ENCODE measurements around the gene NTRK3.

Gene NTRK3

DNA sequence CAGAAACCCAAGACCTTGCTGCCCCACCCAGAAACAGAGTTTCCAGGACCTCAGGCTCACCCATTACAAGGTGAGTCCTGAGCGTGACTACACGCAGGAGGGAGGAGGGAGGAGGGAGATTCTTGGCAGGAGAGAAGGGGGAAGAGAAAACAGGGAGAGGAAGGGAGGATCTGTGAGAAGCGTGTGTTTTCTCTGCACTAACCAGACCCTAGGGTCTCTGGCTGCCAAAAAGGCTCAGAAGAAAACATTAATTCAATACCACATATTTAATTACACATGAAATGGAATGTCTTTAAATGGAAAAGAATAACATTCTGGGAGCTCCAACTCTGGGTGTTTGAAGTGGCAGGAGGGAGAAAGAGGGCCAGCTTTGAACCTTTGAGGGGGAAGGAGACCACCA, 309.0 kb downstream of the NTRK3 start:
- H3K4me3 ChIP-seq (ENCODE audit: low read length) = no peak overlapping the region
- H3K36me3 ChIP-seq (ENCODE audit: control insufficient read depth, insufficient read depth, low read length) = no peaks in the 10 kb centered on the region
- no peaks in the 10 kb centered on the region for H3K27me3 ChIP-seq (ENCODE audit: control insufficient read depth, insufficient read depth, low read length)
- no peak overlapping the region for H3K9ac ChIP-seq (ENCODE audit: low read length)
- H3K9me3 ChIP-seq (ENCODE audit: control insufficient read depth, low read length) = no peaks in the 10 kb centered on the region
- no peaks in the 10 kb centered on the region for H3K4me1 ChIP-seq (ENCODE audit: control insufficient read depth, insufficient read depth, low read length)

GRCh38 chr15:87945246-87945645, 311.3 kb downstream of the NTRK3 start:
- Histone ChIP-seq H3K36me3 (ENCODE audit: control insufficient read depth, insufficient read depth, low read length) (no peaks in the 10 kb centered on the region), H3K9me3 (ENCODE audit: control insufficient read depth, low read length) (no peaks in the 10 kb centered on the region), H3K27me3 (ENCODE audit: control insufficient read depth, insufficient read depth, low read length) (no peaks in the 10 kb centered on the region), H3K4me3 (ENCODE audit: low read length) (no peak overlapping the region), H3K9ac (ENCODE audit: low read length) (no peak overlapping the region), H3K4me1 (ENCODE audit: control insufficient read depth, insufficient read depth, low read length) (no peaks in the 10 kb centered on the region)

GRCh38 chr15:87944691-87945090, 311.8 kb downstream of the NTRK3 start:
- Histone ChIP-seq H3K4me3 (ENCODE audit: low read length) (no peak overlapping the region), H3K36me3 (ENCODE audit: control insufficient read depth, insufficient read depth, low read length) (no peaks in the 10 kb centered on the region), H3K27me3 (ENCODE audit: control insufficient read depth, insufficient read depth, low read length) (no peaks in the 10 kb centered on the region), H3K4me1 (ENCODE audit: control insufficient read depth, insufficient read depth, low read length) (no peaks in the 10 kb centered on the region), H3K9ac (ENCODE audit: low read length) (no peak overlapping the region), H3K9me3 (ENCODE audit: control insufficient read depth, low read length) (no peaks in the 10 kb centered on the region)

DNA sequence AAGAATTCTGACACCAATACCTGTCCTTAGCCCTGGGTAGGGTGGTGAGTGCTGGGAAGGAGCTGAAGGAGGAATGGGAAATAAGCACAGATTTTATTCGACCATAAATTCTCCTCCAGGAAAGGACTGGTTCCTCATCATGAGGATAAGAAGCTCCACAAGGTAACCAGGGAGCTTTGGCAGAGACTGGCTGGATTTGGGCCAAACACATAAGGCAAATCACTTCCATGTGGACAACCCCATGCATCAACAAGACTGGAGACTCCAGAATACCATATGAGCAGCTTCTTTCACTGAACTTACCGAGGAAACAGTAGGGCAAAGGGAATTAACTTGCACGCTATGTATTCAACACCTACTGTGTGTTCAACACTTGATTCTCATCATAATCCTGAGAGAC, 312.5 kb downstream of the NTRK3 start:
- H3K4me1 ChIP-seq (ENCODE audit: control insufficient read depth, insufficient read depth, low read length) = no peaks in the 10 kb centered on the region
- H3K9me3 ChIP-seq (ENCODE audit: control insufficient read depth, low read length) = no peaks in the 10 kb centered on the region
- no peak overlapping the region for H3K4me3 ChIP-seq (ENCODE audit: low read length)
- H3K9ac ChIP-seq (ENCODE audit: low read length) = no peak overlapping the region
- no peaks in the 10 kb centered on the region for H3K27me3 ChIP-seq (ENCODE audit: control insufficient read depth, insufficient read depth, low read length)
- no peaks in the 10 kb centered on the region for H3K36me3 ChIP-seq (ENCODE audit: control insufficient read depth, insufficient read depth, low read length)

- Histone ChIP-seq H3K36me3 (ENCODE audit: control insufficient read depth, insufficient read depth, low read length) (no peaks in the 10 kb centered on the region), H3K27me3 (ENCODE audit: control insufficient read depth, insufficient read depth, low read length) (no peaks in the 10 kb centered on the region), H3K9me3 (ENCODE audit: control insufficient read depth, low read length) (no peaks in the 10 kb centered on the region), H3K9ac (ENCODE audit: low read length) (no peak overlapping the region), H3K4me3 (ENCODE audit: low read length) (no peak overlapping the region), H3K4me1 (ENCODE audit: control insufficient read depth, insufficient read depth, low read length) (no peaks in the 10 kb centered on the region)
These were observed 312.9 kb downstream of the NTRK3 start for GRCh38 chr15:87943626-87944025.

DNA sequence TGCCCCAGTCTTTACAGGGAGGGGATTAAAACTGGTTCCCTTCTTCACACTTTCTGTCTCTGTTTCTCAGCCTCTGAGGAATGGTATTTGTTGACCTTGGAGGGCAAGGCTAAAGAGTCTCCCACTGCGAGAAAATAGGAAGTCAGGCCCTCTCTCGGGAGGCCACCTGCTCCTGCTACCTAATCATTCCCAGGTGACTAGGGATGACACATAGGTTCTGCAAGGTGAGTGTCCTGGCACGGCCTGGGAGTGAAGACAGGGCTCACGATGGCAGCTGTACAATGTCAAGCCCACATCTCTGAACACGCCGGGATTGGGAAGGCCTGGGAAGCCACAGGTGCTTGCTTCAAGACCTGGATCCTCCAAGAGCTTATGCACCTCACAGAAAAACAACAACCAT, 314.2 kb downstream of the NTRK3 start:
- H3K9me3 ChIP-seq (ENCODE audit: control insufficient read depth, low read length) = no peaks in the 10 kb centered on the region
- no peak overlapping the region for H3K4me3 ChIP-seq (ENCODE audit: low read length)
- H3K9ac ChIP-seq (ENCODE audit: low read length) = no peak overlapping the region
- H3K4me1 ChIP-seq (ENCODE audit: control insufficient read depth, insufficient read depth, low read length) = no peaks in the 10 kb centered on the region
- H3K27me3 ChIP-seq (ENCODE audit: control insufficient read depth, insufficient read depth, low read length) = no peaks in the 10 kb centered on the region
- no peaks in the 10 kb centered on the region for H3K36me3 ChIP-seq (ENCODE audit: control insufficient read depth, insufficient read depth, low read length)

GRCh38 chr15:87941606-87942005, 314.9 kb downstream of the NTRK3 start:
- no peaks in the 10 kb centered on the region for H3K9me3 ChIP-seq (ENCODE audit: control insufficient read depth, low read length)
- H3K36me3 ChIP-seq (ENCODE audit: control insufficient read depth, insufficient read depth, low read length) = no peaks in the 10 kb centered on the region
- no peak overlapping the region for H3K9ac ChIP-seq (ENCODE audit: low read length)
- H3K27me3 ChIP-seq (ENCODE audit: control insufficient read depth, insufficient read depth, low read length) = no peaks in the 10 kb centered on the region
- no peaks in the 10 kb centered on the region for H3K4me1 ChIP-seq (ENCODE audit: control insufficient read depth, insufficient read depth, low read length)
- H3K4me3 ChIP-seq (ENCODE audit: low read length) = no peak overlapping the region

GRCh38 chr15:87940768-87941167, 315.8 kb downstream of the NTRK3 start:
- no peaks in the 10 kb centered on the region for H3K4me1 ChIP-seq (ENCODE audit: control insufficient read depth, insufficient read depth, low read length)
- H3K4me3 ChIP-seq (ENCODE audit: low read length) = no peak overlapping the region
- no peaks in the 10 kb centered on the region for H3K27me3 ChIP-seq (ENCODE audit: control insufficient read depth, insufficient read depth, low read length)
- no peak overlapping the region for H3K9ac ChIP-seq (ENCODE audit: low read length)
- no peaks in the 10 kb centered on the region for H3K9me3 ChIP-seq (ENCODE audit: control insufficient read depth, low read length)
- no peaks in the 10 kb centered on the region for H3K36me3 ChIP-seq (ENCODE audit: control insufficient read depth, insufficient read depth, low read length)

DNA sequence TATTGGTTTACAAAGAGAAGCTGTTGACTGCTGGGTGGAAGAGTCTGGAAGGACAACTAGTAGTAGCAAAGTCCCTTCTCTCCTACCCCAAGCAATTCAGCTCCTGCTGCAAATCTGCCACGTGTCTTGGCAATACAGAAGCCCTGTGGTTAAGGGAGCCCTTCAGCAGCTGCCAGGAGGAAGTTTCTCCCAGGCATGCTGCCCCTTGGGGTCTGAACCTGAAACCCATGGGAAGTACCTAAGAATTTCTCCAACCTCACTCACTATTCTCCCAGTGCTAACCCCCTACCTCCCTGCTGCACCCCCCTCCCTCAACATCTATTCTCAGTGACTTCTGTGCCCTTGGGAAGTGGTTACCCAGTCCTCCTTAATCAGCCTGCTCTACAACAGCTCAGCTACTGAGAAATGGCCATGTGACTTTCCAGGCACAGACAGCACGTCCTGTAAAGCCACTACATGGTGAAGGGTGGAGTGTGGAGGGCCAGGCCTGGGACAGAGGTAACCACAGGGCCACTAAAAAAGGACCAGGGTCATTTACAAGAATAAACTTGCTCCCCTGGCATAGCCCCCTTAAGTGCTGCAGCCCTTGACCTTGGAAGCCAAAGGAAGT, 316.6 kb downstream of the NTRK3 start:
- H3K9ac ChIP-seq (ENCODE audit: low read length) = no peak overlapping the region
- no peak overlapping the region for H3K4me3 ChIP-seq (ENCODE audit: low read length)
- H3K9me3 ChIP-seq (ENCODE audit: control insufficient read depth, low read length) = no peaks in the 10 kb centered on the region
- no peaks in the 10 kb centered on the region for H3K36me3 ChIP-seq (ENCODE audit: control insufficient read depth, insufficient read depth, low read length)
- no peaks in the 10 kb centered on the region for H3K4me1 ChIP-seq (ENCODE audit: control insufficient read depth, insufficient read depth, low read length)
- no peaks in the 10 kb centered on the region for H3K27me3 ChIP-seq (ENCODE audit: control insufficient read depth, insufficient read depth, low read length)

GRCh38 chr15:87938031-87938430, 318.5 kb downstream of the NTRK3 start:
- no peaks in the 10 kb centered on the region for H3K4me1 ChIP-seq (ENCODE audit: control insufficient read depth, insufficient read depth, low read length)
- no peak overlapping the region for H3K4me3 ChIP-seq (ENCODE audit: low read length)
- H3K27me3 ChIP-seq (ENCODE audit: control insufficient read depth, insufficient read depth, low read length) = no peaks in the 10 kb centered on the region
- H3K9me3 ChIP-seq (ENCODE audit: control insufficient read depth, low read length) = no peaks in the 10 kb centered on the region
- H3K9ac ChIP-seq (ENCODE audit: low read length) = no peak overlapping the region
- H3K36me3 ChIP-seq (ENCODE audit: control insufficient read depth, insufficient read depth, low read length) = no peaks in the 10 kb centered on the region

GRCh38 chr15:87935583-87935982, 321.0 kb downstream of the NTRK3 start:
- Histone ChIP-seq H3K4me1 (ENCODE audit: control insufficient read depth, insufficient read depth, low read length) (no peaks in the 10 kb centered on the region), H3K36me3 (ENCODE audit: control insufficient read depth, insufficient read depth, low read length) (no peaks in the 10 kb centered on the region), H3K9me3 (ENCODE audit: control insufficient read depth, low read length) (no peaks in the 10 kb centered on the region), H3K9ac (ENCODE audit: low read length) (no peak overlapping the region), H3K27me3 (ENCODE audit: control insufficient read depth, insufficient read depth, low read length) (no peaks in the 10 kb centered on the region), H3K4me3 (ENCODE audit: low read length) (no peak overlapping the region)

DNA sequence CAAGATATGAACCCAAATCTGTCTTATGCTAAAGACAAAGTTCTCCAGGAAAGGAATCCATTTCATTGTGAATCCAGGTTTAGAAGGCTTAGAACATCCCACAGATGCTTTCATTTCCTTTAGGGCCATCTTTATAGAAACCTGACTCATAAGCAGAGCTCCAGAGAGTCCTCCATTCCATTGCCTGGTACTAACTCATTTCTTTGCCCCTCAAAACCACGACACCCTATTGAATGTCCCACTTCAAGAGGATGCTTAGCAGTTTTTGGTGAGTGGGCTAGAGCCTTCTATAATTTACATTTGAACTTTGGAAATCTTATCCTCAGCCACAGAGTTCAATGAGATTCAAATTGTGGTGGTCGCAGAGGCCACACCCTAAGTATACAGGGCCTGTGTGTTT, 325.0 kb downstream of the NTRK3 start:
- H3K4me1 ChIP-seq (ENCODE audit: control insufficient read depth, insufficient read depth, low read length) = no peaks in the 10 kb centered on the region
- no peak overlapping the region for H3K9ac ChIP-seq (ENCODE audit: low read length)
- H3K9me3 ChIP-seq (ENCODE audit: control insufficient read depth, low read length) = no peaks in the 10 kb centered on the region
- no peaks in the 10 kb centered on the region for H3K27me3 ChIP-seq (ENCODE audit: control insufficient read depth, insufficient read depth, low read length)
- no peaks in the 10 kb centered on the region for H3K36me3 ChIP-seq (ENCODE audit: control insufficient read depth, insufficient read depth, low read length)
- H3K4me3 ChIP-seq (ENCODE audit: low read length) = no peak overlapping the region

DNA sequence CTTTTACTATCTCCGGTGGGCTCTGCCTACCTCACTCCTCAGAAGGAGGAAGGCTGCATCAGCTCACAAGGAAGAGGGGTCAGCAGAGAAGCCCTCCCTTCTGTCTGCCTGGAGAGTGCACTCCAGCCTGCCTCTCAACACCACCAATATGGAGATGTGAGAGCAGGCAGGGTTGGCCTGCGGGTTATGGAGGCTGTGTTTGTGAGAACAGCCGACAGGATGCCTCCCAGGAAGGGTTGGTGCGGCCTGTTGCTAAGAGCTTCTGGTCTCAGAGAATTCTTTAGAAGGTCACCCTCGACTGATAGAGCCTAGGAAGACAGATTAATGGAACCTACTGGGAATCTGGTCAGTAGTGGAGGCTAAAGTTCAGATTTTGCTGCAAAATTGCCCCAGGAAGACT, 326.1 kb downstream of the NTRK3 start:
- H3K4me1 ChIP-seq (ENCODE audit: control insufficient read depth, insufficient read depth, low read length) = no peaks in the 10 kb centered on the region
- no peak overlapping the region for H3K9ac ChIP-seq (ENCODE audit: low read length)
- H3K36me3 ChIP-seq (ENCODE audit: control insufficient read depth, insufficient read depth, low read length) = no peaks in the 10 kb centered on the region
- no peak overlapping the region for H3K4me3 ChIP-seq (ENCODE audit: low read length)
- H3K9me3 ChIP-seq (ENCODE audit: control insufficient read depth, low read length) = no peaks in the 10 kb centered on the region
- no peaks in the 10 kb centered on the region for H3K27me3 ChIP-seq (ENCODE audit: control insufficient read depth, insufficient read depth, low read length)
